PC-3 (cell line): ENCODE measurements around the gene NDEL1. TPM values are rescaled to one million over a fixed set of nuclear protein-coding genes. Genes with fewer than 3 reads are reported as not detected.

Experiments used
- ATAC-seq: fragments of 200-7000 bp; cut with Tn5 transposase; 2 replicates; pipeline ENCODE4 v1.9.1; 2020; ENCODE audit warnings: mild to moderate bottlenecking, moderate library complexity
- BruUV-seq: library from RNA; stranded (reverse); fragments of 400-500 nt; replicated peaks from 2 replicates; lab custom pipeline; 2021; lab: Mats Ljungman, UMichigan
- CTCF ChIA-PET: fragments of 300-600 bp; sonication (Branson Sonifier 250); formaldehyde crosslinking; loops from one replicate; lab custom pipeline; 2022; ENCODE audit warnings: antibody characterized with exemption; lab: Charles Lee
- POLR2A ChIA-PET: fragments of 300-600 bp; sonication (Branson Sonifier 250); formaldehyde crosslinking; loops from one replicate; lab custom pipeline; 2022; ENCODE audit warnings: antibody characterized with exemption; ENCODE audit not compliant: unreplicated experiment; lab: Charles Lee
- DNase-seq: peaks from one replicate; pipeline ENCODE4 v3.0.0-alpha.2; 2015
- H2AFZ ChIP-seq: fragments of 300-600 bp; sonication (generic); 2 replicates; pipeline ENCODE4 v1.6.0; 2016; ENCODE audit warnings: antibody characterized with exemption, low read length
- H3F3A ChIP-seq: fragments of 300-600 bp; sonication (generic); one replicate; pipeline ENCODE4 v1.6.0; 2017; ENCODE audit warnings: antibody characterized with exemption, low read length, control low read depth, mild to moderate bottlenecking; ENCODE audit not compliant: unreplicated experiment
- H3K27ac ChIP-seq: fragments of 300-600 bp; sonication (generic); 2 replicates; pipeline ENCODE4 v1.5.1; 2016; ENCODE audit warnings: mild to moderate bottlenecking, low read length
- H3K27me3 ChIP-seq: fragments of 300-600 bp; sonication (generic); 2 replicates; pipeline ENCODE4 v1.6.1; 2016; ENCODE audit warnings: low read length, mixed read lengths
- H3K36me3 ChIP-seq: fragments of 300-600 bp; sonication (generic); 2 replicates; pipeline ENCODE4 v1.6.1; 2016; ENCODE audit warnings: low read depth, mixed run types, low read length, mixed read lengths
- H3K4me1 ChIP-seq: fragments of 300-600 bp; sonication (generic); 2 replicates; pipeline ENCODE4 v1.5.1; 2016; ENCODE audit warnings: low read length; ENCODE audit not compliant: insufficient read depth
- H3K4me2 ChIP-seq: fragments of 300-600 bp; sonication (generic); 2 replicates; pipeline ENCODE4 v1.6.0; 2016; ENCODE audit warnings: low read length
- H3K4me3 ChIP-seq: fragments of 300-600 bp; sonication (generic); 2 replicates; pipeline ENCODE4 v1.5.1; 2016; ENCODE audit warnings: mild to moderate bottlenecking, low read length, mixed read lengths
- H3K79me2 ChIP-seq: fragments of 300-600 bp; sonication (generic); 2 replicates; pipeline ENCODE4 v1.6.1; 2017; ENCODE audit warnings: low read length, mixed read lengths
- H3K9ac ChIP-seq: fragments of 300-600 bp; sonication (generic); 2 replicates; pipeline ENCODE4 v1.6.0; 2016; ENCODE audit warnings: mild to moderate bottlenecking, low read length
- H3K9me2 ChIP-seq: fragments of 300-600 bp; sonication (generic); replicated peaks from 2 replicates; pipeline ENCODE4 v1.6.1; 2016; ENCODE audit warnings: mixed run types, low read length, mixed read lengths
- H3K9me3 ChIP-seq: fragments of 300-600 bp; sonication (generic); 2 replicates; pipeline ENCODE4 v1.6.1; 2016; ENCODE audit warnings: low read length, mixed read lengths
- H4K20me1 ChIP-seq: fragments of 300-600 bp; sonication (generic); 2 replicates; pipeline ENCODE4 v1.6.1; 2016; ENCODE audit warnings: low read length, mixed read lengths
- CTCF ChIP-seq: fragments of 300-600 bp; sonication (generic); conservative IDR thresholded peaks from 2 replicates; pipeline ENCODE4 v1.5.1; 2017; ENCODE audit warnings: antibody characterized with exemption, low read depth, mild to moderate bottlenecking, low read length
- EZH2 ChIP-seq: fragments of 300-600 bp; sonication (generic); IDR thresholded peaks from one replicate; pipeline ENCODE4 v1.6.1; 2017; ENCODE audit warnings: antibody characterized with exemption, mild to moderate bottlenecking, low read length; ENCODE audit not compliant: unreplicated experiment
- EZH2phosphoT487 ChIP-seq: fragments of 300-600 bp; sonication (generic); IDR thresholded peaks from 2 replicates; pipeline ENCODE4 v1.6.1; 2018; ENCODE audit warnings: mild to moderate bottlenecking, antibody characterized with exemption, low read length, borderline replicate concordance
- intact Hi-C: fragments of 100-400 bp; cut with micrococcal nuclease; formaldehyde crosslinking; loops from 2 replicates; pipeline ENCODE4 v1.9.0; 2023
- total RNA-seq: library from RNA; depleted of rRNA; stranded (reverse); fragments of >200 nt; gene quantifications from 2 replicates; pipeline ENCODE4 v1.2.3, GENCODE V29; 2014

NDEL1 gene
- total RNA-seq, 1 experiment from 2014 or later = 32.7 TPM

GRCh38 chr17:8469964-8470363 lies 34.3 kb downstream of the NDEL1 start:
- Histone ChIP-seq H3F3A (no peaks in the 10 kb centered on the region), H4K20me1 (no peaks in the 10 kb centered on the region), H3K9me3 (no peaks in the 10 kb centered on the region), H3K36me3 (peaks cover 6% of the 10 kb centered on the region; the same call in 1 of the 2 replicates), H3K9ac (no peak overlapping the region), H3K4me3 (no peak overlapping the region), H3K4me2 (no peak overlapping the region), H3K79me2 (no peaks in the 10 kb centered on the region), H3K27me3 (no peaks in the 10 kb centered on the region), H3K27ac (no peak overlapping the region), H3K9me2 (no peaks in the 10 kb centered on the region), H3K4me1 (peaks cover 7% of the 10 kb centered on the region; the same call in 1 of the 2 replicates), H2AFZ (no peak overlapping the region)
- ChIA-PET POLR2A (no interaction called here), CTCF (no interaction called here)
- intact Hi-C loops = no loop called here
- no peak for DNase-seq
- no TSS peak for BruUV-seq
- ATAC-seq = no peak
- TF ChIP-seq CTCF = no peak
- no peak for TF ChIP-seq EZH2
- TF ChIP-seq EZH2phosphoT487 = no peak

GRCh38 chr17:8470447-8471047 lies 34.9 kb downstream of the NDEL1 start:
- ChIA-PET POLR2A (no interaction called here), CTCF (no interaction called here)
- Histone ChIP-seq H3K36me3 (peaks cover 6% of the 10 kb centered on the region; the same call in 1 of the 2 replicates), H3K4me2 (no peak overlapping the region), H3K79me2 (no peaks in the 10 kb centered on the region), H3K9ac (no peak overlapping the region), H3K4me1 (peaks cover 7% of the 10 kb centered on the region; the same call in 1 of the 2 replicates), H3K27me3 (no peaks in the 10 kb centered on the region), H3K4me3 (no peak overlapping the region), H2AFZ (no peak overlapping the region), H3K9me2 (no peaks in the 10 kb centered on the region), H4K20me1 (no peaks in the 10 kb centered on the region), H3F3A (no peaks in the 10 kb centered on the region), H3K27ac (no peak overlapping the region), H3K9me3 (no peaks in the 10 kb centered on the region)
- DNase-seq = no peak
- ATAC-seq = no peak
- TF ChIP-seq EZH2 = no peak
- TF ChIP-seq EZH2phosphoT487 = no peak
- TF ChIP-seq CTCF = no peak
- no TSS peak for BruUV-seq
- intact Hi-C loops = no loop called here

- no peaks in the 10 kb centered on the region for H3K9me3 ChIP-seq
- TF ChIP-seq EZH2 (no peak), EZH2phosphoT487 (no peak), CTCF (no peak)
- DNase-seq (no peak), ATAC-seq (no peak)
- H3K9me2 ChIP-seq = no peaks in the 10 kb centered on the region
- no peaks in the 10 kb centered on the region for H4K20me1 ChIP-seq
- no peak overlapping the region for H3K4me2 ChIP-seq
- H3K27ac ChIP-seq = no peak overlapping the region
- no peak overlapping the region for H2AFZ ChIP-seq
- no peak overlapping the region for H3K9ac ChIP-seq
- BruUV-seq = no TSS peak
- no peak overlapping the region for H3K4me3 ChIP-seq
- intact Hi-C loops = no loop called here
- POLR2A ChIA-PET = no interaction called here
- H3K4me1 ChIP-seq = peaks cover 7% of the 10 kb centered on the region; the same call in 1 of the 2 replicates
- H3F3A ChIP-seq = no peaks in the 10 kb centered on the region
- no peaks in the 10 kb centered on the region for H3K79me2 ChIP-seq
- H3K27me3 ChIP-seq = no peaks in the 10 kb centered on the region
- CTCF ChIA-PET = no interaction called here
- peaks cover 6% of the 10 kb centered on the region; the same call in 1 of the 2 replicates for H3K36me3 ChIP-seq
Observed at GRCh38 chr17:8472663-8473062, 37.0 kb downstream of the NDEL1 start.
